ENCODE data around the gene PDE8B.

Gene PDE8B

DNA sequence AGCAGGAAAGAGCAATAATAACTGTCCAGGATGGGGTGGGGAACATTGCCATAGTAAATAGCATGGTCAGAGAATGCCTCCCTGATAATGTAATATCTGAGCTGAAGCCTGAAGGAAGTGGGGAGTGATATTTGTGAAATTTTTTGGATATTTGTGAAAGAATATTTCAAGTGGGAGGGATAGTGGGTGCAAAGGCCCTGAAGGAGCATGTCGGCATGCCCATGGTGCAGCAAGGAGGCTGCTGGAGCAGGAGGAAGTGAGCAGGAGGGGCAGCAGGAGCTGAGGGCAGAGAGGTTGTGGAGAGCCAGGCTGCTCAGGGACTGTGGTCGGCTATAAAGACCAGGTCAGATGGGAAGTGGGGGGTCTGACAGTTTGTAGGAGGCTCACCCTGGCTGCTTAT, 21.1 kb upstream of the PDE8B start:
- DNase-seq, result no peak

DNA sequence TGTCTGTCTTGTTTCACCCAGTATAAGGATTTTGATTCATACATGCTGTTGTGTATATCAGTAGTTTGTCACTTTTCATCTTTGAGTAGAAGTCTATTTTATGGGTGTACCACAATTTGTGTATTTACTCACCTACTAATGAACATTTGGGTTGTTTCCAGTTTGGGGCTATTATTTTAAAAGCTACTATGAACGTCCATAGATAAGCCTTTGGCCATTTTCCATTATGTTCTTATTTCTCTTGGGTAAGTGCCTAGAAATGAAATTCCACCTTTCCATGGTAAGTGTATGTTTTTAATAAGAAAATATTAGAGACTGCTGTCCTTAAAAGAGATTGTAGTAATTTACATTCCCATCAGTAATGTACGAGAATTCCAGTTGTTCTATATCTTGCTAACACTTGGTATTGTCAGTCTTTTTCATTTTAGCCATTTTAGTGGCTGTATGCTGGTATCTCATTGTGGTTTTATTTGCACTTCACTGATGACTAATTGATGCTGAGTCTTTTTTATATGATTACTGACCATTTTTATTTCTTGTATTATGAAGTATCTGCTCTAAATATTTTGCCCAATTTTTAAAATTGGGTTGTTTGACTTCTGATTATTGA, 17.9 kb upstream of the PDE8B start:
- no peak for DNase-seq

DNA sequence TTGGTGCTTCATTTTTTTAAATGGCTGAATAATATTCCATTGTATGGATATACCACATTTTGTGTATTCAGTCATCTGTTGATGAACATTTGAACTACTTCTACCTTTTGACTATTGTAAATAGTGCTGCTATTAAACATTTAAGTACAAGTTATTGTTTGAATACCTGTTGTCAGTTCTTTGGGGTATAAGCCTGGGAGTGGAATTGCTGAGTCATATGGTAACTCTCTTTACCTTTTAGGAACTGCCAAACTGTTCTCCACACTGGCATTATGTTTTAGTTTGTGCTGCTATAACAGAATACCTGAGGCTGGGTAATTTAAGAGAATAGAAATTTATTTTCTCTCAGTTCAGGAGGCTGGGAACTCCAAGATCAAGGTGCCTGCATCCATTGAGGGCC, 15.7 kb upstream of the PDE8B start:
- DNase-seq, result no peak

DNA sequence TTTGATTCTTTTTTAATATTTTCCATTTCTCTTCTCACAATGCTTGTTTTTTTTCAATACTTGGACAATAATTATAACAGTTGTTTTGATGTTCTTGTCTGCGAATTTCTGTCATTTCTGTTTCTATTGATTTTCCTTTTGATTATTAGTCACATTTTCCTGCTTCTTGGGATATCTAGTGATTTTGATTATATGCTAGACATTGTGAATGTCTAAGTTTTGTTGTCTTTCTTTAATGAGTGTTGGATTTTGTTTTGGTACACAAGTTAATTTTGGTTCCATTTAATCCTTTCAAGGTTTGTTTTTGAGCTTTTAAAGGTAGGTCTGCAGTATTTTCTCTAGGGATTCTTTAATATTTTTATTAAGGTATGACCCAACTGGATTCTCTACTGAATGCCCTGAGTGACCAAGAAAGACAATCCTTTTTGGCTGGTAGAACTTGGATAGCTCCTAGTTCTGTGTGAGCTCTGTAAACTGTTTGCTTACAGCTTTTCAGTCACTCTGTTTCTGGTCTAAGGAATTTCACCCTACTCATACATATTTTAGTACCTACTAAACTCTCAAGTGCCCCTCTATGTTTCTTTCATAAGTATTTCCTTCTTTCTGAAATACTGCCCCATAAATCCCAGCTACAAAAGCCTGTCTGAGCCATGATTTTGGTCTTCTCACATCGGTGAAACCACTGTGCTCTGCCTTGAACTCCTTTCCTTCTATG, 12.5 kb upstream of the PDE8B start:
- no peak for DNase-seq

DNA sequence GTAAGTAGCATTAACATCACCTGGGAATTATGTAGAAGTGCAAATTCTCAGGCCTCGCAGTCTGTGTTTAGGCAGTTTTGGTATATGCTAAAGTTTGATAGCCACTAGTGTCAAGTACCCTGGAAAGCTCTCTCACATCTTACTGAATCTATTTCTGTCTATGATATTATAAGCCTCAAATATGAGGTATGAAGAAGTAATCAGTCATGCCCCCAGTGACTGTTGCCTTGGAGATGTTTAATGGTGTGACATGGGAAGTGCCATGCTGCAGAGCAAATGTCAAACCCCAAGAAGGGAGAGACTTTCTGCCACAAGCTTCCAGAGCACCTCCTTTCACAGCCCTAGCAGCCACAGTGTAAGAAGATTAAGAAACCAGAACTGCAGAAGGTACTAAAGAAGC, 9.8 kb upstream of the PDE8B start:
- DNase-seq, result peak in 2 of 3 experiments; percentile 6 to 36

DNA sequence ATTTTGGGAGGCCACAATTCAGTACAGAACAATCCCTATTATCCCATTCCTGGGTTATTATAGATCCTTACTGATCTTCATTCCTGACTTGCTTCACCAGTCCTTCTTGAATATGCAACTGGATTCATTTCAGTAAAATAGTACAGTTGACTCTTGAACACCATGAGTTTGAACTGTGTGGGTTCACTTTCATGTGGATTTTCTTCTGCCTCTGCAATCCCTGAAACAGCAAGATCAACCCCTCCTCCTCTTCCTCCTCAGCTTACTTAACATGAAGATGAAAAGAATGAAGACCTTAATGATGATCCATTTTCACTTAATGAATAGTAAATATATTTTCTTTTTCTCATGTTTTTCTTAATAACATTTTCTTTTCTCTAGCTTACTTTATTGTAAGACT, 8.3 kb upstream of the PDE8B start:
- no peak for DNase-seq

DNA sequence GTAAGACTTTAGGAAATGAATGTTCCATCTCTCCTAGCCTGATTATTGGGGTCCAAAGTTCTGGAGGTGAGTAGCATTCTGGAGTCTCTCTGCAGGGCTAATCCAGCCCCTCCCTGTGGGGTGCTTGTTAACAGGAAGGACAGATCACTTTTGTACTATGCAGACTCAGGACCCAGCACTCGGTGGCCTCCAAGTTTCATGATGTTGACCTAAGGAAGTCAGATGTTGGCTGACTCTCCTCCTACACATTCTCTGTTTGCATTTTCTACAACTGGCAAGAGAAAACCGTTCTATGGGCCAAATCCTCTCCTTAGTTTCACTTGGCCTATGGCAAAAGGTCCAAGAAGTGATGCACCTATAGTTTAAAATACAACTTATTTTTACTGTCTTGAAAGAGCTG, 5.5 kb upstream of the PDE8B start:
- DNase-seq, result no peak

DNA sequence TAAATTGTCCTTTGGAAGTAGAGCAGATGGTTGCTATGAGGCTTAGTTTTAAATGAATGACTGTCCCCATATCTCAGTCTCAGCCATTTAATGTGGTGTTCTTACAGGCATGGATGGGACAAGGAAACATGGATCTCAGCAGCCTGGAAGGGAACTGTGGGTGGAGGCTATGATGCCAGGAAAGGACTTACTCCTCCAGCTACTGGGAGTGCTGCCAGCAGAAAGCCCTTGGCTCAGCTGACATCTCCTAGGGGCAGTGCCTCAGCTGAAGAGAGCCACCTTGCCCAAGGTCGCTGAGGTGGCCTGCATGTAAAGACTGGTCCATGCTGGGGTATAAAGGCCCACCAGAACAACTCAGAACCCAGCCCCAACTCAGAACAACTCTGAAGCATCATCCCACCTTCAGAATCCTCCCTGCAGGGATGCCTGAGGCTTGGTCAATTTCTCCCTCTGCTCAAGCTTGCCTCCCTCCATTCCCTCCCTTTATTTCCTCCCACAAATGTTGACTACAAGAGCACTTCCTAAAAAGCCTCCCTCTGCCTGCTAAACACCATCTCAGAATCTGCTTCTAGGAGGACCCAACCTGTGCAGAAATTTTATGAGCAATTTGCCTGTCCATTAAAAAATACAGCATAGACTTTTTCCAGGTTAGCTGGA, 1.8 kb upstream of the PDE8B start:
- no peak for DNase-seq

DNA sequence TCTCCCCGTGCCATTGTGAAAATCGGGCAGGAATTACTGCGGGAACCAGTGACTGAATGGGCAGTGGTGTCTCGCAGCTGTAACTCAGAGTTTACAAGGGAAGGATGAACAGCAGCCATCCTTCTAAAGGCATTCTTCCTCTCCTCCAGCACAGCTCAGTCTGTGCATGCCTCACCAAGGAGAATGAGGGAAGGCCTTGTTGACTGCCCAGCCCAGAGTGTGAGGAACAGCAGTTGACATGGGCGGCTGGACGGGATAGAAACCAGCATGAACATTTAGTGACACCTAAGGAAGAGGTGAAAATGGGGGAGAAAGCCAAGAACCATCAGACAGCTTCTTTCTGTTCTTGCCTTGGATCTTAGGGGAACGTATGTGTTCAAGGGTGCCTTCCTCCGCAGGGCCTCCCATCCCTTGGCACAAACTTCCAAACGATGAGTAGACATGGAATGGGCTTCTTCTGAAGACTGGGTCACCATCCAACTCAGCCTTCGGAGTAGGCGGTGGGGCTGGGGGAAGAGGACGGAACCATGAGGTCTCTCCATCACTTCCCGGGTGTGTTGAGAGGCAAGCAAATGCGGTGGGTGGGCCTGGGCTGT, 887 bp upstream of the PDE8B start:
- no peak for DNase-seq

DNA sequence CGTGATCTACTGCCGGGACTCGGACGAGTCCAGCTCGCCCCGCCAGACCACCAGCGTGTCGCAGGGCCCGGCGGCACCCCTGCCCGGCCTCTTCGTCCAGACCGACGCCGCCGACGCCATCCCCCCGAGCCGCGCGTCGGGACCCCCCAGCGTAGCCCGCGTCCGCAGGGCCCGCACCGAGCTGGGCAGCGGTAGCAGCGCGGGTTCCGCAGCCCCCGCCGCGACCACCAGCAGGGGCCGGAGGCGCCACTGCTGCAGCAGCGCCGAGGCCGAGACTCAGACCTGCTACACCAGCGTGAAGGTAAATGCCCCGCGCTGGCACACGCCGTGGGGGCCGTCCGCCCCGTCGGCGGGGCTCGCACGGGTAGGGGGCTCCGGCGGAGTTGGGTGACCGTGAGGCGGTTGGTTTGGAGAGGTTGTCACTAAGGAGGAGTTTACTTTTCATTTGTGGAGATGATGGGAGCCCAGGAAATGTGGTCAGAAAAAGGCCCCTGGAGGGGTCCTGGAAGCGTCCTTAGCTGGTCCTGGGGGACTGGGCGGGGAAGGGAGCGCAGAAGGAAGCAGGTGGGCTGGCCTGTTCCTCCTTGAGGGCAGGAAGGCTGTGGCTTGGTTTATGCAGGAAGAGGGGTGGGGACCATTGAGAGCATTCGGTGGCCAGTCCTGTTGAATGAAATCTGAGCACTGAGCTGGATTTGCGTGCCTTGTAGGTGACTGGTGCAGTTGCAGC, 647 bp downstream of the PDE8B start:
- peak; percentile 22 to 43 (median 35) for DNase-seq

DNA sequence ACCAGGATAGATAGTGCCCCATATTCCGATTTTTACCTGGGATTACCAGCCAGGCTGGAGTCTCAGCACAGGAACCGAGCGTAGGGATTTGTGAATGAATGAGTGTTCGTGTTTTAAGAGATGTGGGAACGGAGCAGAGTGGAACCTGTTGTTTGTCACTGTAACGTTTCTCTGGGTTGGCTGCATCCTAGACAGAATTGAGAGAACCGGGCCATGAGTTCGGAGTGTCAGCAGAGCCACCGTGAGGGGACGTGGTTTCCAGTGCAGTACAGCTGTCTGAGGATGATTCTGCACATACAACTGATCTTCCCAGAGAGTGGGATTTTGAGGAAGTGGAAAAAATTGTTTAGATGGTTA, 1.2 kb downstream of the PDE8B start:
- DNase-seq, result no peak

DNA sequence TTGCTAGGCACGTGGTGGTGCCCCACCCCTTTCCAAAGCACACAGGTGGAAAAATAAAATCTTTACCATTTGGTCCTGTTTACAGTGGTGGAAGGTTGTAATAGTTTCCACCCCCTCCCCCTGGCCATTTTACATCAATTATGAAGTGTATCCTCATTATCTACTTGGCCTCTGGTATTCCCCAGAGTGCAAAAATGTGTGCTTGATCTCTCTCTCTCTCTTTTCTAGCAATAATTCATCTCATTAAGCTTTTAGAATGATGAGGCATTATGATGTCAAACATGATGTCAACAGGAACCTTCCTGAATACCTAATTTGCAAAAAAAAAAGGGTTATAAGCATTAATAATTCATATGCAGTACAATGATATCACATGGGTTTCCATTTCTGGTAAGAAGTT, 3.1 kb downstream of the PDE8B start:
- peak in 1 of 3 experiments; percentile 4 for DNase-seq

DNA sequence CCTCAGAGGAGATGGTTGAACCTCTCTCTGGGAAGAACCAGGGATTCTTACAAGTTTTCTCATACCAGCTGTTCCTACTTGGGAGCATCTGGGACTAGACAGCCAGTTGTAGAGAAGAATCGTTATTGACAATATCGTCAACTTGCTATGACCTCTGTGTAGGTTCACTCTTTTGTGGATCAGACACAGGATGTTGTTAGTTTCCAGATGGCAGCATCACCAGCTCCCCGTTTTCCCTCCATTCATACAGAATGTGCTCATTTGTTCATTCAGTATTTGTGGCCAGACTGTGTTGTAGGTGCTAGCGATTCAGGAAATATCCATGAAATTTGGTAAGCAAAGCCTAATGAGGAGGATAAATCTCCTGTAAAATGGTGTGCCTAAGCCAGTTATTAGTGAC, 3.7 kb downstream of the PDE8B start:
- no peak for DNase-seq

DNA sequence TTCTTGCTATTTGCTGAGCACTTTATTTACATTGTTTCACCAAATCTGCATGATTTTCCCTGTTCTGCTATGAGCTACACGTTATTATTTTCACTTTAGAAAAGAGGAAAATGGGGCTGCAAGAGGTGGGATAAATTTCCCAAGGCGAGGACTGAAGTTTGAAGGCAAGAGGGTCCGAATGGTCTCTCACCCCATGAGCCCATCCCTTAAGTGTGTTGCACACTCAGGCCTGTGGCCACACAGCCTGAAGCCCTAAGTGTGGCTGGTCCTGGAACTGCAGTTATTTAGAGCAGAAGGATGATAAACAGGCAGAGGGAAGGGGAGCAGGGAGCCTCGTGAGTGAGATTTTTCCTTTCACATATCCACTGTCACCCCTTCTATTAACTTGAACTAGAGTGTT, 7.8 kb downstream of the PDE8B start:
- DNase-seq, result no peak

DNA sequence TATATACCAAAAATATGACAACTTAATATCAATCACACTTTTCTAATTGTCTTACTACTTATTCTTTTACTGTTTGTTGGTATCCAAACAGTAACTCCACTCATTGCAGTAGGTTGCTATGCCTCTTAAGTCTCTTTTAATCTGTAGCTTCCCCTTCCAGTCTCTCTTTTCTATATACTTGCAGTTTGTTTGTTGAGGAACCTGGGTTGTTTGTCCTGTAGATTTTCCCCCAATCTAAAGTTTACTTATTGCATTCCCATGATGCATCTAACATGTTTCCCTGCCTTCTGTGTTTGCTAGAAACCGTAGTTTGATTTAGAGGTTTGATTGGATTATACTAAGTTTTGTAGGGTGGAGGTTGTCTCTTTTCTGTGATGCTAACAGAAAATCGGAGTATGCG, 10.6 kb downstream of the PDE8B start:
- no peak for DNase-seq

DNA sequence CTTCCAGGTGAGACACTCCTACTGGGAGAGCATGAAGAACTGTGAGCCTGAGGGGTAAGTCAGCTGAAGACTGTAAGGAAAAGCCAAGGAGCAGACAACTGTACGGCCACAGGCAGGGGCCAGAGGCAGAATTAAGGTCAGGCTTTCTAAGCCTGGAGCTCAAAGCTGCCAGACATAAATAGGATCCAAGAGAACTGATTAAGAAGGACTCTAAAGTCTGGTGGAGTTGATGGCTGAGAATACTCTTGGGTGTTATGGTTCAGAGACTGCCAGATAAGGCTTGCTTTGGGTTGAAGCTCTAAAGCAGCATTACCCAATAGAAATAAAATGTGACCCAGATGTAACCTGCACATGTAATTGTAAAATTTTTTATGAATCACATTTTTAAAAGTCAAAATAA, 12.2 kb downstream of the PDE8B start:
- DNase-seq, result no peak

DNA sequence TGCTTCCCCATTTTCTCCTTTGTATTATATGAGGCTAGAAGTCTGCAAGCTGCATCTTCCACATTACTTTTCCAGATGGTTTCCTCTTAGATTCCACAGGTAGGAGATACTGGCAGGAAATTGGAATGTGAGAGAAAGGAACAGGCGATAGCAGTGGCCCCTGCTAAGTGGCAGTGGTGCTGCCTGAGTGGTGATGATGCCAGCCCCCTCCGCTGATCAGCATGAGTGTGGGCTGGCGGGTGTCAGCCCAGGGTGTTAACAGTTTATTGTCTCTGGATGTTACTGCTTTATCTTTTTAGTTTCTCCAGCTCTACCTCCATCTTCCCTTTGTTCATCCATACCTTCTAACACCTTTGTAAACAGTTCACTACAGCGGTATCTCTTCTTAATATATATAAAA, 13.2 kb downstream of the PDE8B start:
- DNase-seq, result no peak

DNA sequence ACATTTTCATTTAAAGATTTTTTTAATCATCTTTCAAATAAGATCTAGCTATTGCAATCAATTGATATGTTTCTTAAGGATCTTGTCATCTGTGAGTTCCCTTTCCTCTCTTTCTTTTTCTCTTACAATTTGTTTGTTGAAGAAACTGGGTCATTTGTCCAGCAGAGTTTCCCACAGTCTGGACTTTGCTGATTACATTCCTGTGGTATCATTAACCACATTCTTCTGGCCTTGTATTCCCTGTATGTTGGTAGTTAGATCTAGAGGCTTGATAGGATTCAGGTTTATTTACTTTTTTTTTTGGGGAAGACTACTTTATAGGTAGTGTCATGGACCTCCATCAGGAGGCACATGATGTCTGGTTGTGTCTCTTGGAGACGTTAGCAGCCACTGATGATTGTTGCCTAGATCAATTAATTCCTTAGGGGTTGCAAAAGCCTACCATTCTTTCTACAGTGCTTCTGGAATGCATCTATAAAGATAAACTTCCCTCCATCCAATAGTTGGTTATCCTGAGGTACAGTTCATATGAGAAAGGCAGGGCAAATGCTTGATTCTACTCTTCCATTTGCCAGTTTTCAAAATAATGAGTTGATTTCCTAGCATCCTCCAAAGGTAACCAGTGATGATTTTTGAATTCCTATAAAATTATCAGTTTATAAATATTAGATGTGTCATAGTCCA, 14.3 kb downstream of the PDE8B start:
- no peak for DNase-seq

DNA sequence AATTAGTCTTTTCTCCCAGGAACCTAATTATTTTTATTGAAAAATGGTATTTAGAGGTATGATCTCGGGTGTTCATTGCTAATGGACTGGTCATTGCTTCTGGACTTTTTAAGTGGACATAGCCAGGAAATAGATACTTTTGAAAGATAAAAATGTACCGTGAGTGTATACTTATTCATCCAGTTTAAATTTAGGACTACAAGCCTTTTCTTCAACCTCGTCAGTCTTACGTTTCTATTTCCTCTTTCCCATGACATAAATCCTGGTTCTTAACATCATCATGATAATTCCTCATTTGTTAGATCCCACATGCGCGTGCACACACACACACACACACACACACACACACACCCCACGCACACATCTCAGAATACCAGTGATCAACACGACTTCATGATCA, 15.1 kb downstream of the PDE8B start:
- DNase-seq, result no peak

DNA sequence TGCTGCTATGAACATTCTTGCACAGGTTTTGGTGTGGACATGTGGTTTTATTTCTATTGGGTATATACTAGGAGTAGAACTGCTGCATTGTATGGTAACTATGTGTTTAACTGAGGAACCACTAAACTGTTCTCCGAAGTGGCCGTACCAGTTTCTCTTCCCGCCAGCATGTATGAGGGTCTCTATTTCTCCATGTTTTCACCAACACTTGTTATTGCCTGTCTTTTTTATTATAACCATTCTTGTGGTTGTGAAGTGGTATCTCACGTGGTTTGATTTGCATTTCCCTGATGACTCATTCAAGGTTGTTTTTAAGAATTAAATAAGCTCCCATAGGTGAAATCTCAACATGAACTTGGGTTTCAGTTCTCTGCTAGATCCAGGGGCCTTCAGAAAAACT, 19.4 kb downstream of the PDE8B start:
- DNase-seq, result no peak

DNA sequence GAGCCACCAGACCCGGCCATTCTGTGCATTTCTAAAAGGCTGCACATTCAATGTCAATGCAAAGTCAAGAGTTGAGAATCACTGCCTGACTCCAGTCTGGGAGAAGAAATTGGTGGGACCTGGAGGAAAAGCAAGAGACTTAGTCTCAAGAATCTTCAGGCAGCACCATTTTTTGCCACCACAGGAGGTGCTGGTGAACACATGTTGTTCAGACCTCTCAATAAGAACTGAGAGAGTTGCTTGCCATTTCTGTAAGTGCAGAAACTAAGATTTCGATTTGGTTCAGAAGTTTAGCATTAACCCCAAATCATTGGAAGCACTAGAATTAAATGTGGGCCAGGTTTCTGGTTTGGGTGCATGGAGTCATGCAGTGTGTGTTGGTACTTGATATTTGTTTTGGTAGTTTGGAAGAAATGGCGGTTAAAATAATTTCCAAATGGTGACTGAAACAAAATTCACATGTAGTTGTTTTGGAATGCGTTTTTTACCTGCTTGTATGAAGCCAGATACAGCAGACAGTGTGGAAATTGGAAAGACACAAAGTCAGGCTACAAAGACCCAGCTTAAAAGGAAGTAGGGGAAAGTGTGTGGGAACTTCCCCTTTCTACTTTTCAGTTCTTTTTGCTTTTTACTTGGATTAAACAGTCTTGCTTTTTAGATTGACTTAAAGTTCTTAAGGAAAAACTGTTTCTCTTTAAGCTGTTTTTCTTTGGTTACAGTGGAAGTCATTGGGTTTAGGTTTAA, 20.4 kb downstream of the PDE8B start:
- DNase-seq, result no peak

DNA sequence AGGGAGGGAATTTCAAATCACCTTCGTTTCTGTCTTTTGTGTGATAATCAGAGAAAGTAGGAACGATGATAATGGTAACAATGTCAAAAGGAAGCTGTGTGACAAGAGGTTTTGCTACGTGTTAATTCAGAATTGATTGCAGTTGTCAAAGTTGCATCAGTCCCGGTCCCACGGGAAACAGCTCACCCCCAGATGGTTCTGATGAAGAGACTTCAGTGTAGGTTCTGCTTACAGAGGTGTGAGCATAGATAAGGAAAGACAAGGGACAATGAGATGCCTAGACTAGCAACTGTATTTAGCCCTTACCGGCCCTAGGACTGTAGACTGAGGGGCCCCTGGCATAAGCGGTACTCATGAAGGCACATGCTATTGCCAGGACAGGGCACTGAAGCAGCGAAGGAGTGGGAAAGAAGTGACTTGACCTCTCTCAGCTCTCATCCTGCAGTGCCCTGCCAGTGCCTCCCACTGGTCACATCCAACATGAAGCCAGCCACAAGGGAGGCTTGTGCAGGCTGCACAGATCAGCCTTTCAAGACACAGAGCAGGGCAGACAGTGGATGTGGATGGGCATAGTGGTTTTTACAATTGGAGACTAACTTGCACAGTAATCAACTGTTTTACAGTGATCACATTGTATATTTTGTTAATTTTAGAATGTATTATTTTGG, 21.1 kb downstream of the PDE8B start:
- DNase-seq, result no peak

Measured in NCI-H1417 (cell line).